ENCODE results near the gene MOV10. TPM values are rescaled to one million over a fixed set of nuclear protein-coding genes. Genes with fewer than 3 reads are reported as not detected.

The MOV10 gene
- total RNA-seq, 1 donor from 2014 or later, result 85.1 TPM

- Mint-ChIP-seq H3K27me3 (ENCODE audit: unreplicated experiment) (no peaks in the 10 kb centered on the region), H3K4me3 (ENCODE audit: unreplicated experiment) (peak overlapping the region; percentile 77), H3K4me1 (ENCODE audit: unreplicated experiment) (peaks cover 67% of the 10 kb centered on the region), H3K9me3 (ENCODE audit: unreplicated experiment) (no peaks in the 10 kb centered on the region), H3K27ac (ENCODE audit: unreplicated experiment) (peak overlapping the region; percentile 95), H3K36me3 (ENCODE audit: unreplicated experiment) (peaks cover 13% of the 10 kb centered on the region)
- DNase-seq (ENCODE audit: extremely low spot score, unreplicated experiment), result peak; percentile 93
- TF ChIP-seq CTCF (IDR thresholded peaks at IDR 0.05), result no peak
Observed at GRCh38 chr1:112704934-112705627, 30.6 kb downstream of the MOV10 start.

GRCh38 chr1:112706505-112707220 lies 32.2 kb downstream of the MOV10 start, which contains the start of gene RHOC:
RHOC (minus strand) TSS chr1:112707127; CDS start chr1:112703799, 3,328 bp downstream.
- H3K27ac Mint-ChIP-seq (ENCODE audit: unreplicated experiment), result peak within 1 kb of the TSS; percentile 95
- peaks cover 11% of the 10 kb centered on the region for H3K36me3 Mint-ChIP-seq (ENCODE audit: unreplicated experiment)
- no peak for DNase-seq (ENCODE audit: extremely low spot score, unreplicated experiment)
- peak within 1 kb of the TSS; percentile 77 for H3K4me3 Mint-ChIP-seq (ENCODE audit: unreplicated experiment)
- TF ChIP-seq CTCF (IDR thresholded peaks at IDR 0.05), result no peak
- H3K27me3 Mint-ChIP-seq (ENCODE audit: unreplicated experiment), result no peaks in the 10 kb centered on the region
- no peaks in the 10 kb centered on the region for H3K9me3 Mint-ChIP-seq (ENCODE audit: unreplicated experiment)
- H3K4me1 Mint-ChIP-seq (ENCODE audit: unreplicated experiment), result peaks cover 51% of the 10 kb centered on the region

- Mint-ChIP-seq H3K9me3 (ENCODE audit: unreplicated experiment) (no peaks in the 10 kb centered on the region), H3K27ac (ENCODE audit: unreplicated experiment) (peak overlapping the region; percentile 76), H3K4me1 (ENCODE audit: unreplicated experiment) (peaks cover 43% of the 10 kb centered on the region), H3K27me3 (ENCODE audit: unreplicated experiment) (no peaks in the 10 kb centered on the region), H3K4me3 (ENCODE audit: unreplicated experiment) (peak overlapping the region; percentile 73), H3K36me3 (ENCODE audit: unreplicated experiment) (peaks cover 6% of the 10 kb centered on the region)
- peak; percentile 94 for DNase-seq (ENCODE audit: extremely low spot score, unreplicated experiment)
- peak; percentile 93 for TF ChIP-seq CTCF (IDR thresholded peaks at IDR 0.05)
Observed at GRCh38 chr1:112707221-112708001, 33.0 kb downstream of the MOV10 start.

- H3K9me3 Mint-ChIP-seq (ENCODE audit: unreplicated experiment), result no peaks in the 10 kb centered on the region
- peaks cover 37% of the 10 kb centered on the region for H3K4me1 Mint-ChIP-seq (ENCODE audit: unreplicated experiment)
- peaks cover 3% of the 10 kb centered on the region for H3K36me3 Mint-ChIP-seq (ENCODE audit: unreplicated experiment)
- TF ChIP-seq CTCF (IDR thresholded peaks at IDR 0.05), result no peak
- H3K4me3 Mint-ChIP-seq (ENCODE audit: unreplicated experiment), result peak overlapping the region; percentile 73
- no peaks in the 10 kb centered on the region for H3K27me3 Mint-ChIP-seq (ENCODE audit: unreplicated experiment)
- peak overlapping the region; percentile 76 for H3K27ac Mint-ChIP-seq (ENCODE audit: unreplicated experiment)
- no peak for DNase-seq (ENCODE audit: extremely low spot score, unreplicated experiment)
Observed at GRCh38 chr1:112708002-112708448, 33.6 kb downstream of the MOV10 start.

Data from osteocyte (in vitro differentiated cells).